T-helper 1 cell treated with Interleukin-12 subunit alpha and Interleukin-12 subunit beta and Interleukin-4 antibody, amounts not matched to agents 30 μg/mL and 1 μg/mL, for 36 hours (primary cell): ENCODE measurements around the gene PITPNB.

Source experiments
- H3K27ac Mint-ChIP-seq: one replicate; pipeline ENCODE4 v1.8.0; 2021; ENCODE audit warnings: mild to moderate bottlenecking, mixed read lengths
- H3K27me3 Mint-ChIP-seq: one replicate; pipeline ENCODE4 v1.8.0; 2021; ENCODE audit warnings: low read depth, mixed read lengths
- H3K36me3 Mint-ChIP-seq: one replicate; pipeline ENCODE4 v1.8.0; 2021; ENCODE audit warnings: low read depth, mixed read lengths
- H3K4me1 Mint-ChIP-seq: one replicate; pipeline ENCODE4 v1.8.0; 2021; ENCODE audit warnings: low read depth, mixed read lengths
- H3K4me3 Mint-ChIP-seq: one replicate; pipeline ENCODE4 v1.8.0; 2021; ENCODE audit warnings: mild to moderate bottlenecking, moderate library complexity, mixed read lengths
- H3K9me3 Mint-ChIP-seq: one replicate; pipeline ENCODE4 v1.8.0; 2021; ENCODE audit warnings: mixed read lengths

PITPNB gene

DNA sequence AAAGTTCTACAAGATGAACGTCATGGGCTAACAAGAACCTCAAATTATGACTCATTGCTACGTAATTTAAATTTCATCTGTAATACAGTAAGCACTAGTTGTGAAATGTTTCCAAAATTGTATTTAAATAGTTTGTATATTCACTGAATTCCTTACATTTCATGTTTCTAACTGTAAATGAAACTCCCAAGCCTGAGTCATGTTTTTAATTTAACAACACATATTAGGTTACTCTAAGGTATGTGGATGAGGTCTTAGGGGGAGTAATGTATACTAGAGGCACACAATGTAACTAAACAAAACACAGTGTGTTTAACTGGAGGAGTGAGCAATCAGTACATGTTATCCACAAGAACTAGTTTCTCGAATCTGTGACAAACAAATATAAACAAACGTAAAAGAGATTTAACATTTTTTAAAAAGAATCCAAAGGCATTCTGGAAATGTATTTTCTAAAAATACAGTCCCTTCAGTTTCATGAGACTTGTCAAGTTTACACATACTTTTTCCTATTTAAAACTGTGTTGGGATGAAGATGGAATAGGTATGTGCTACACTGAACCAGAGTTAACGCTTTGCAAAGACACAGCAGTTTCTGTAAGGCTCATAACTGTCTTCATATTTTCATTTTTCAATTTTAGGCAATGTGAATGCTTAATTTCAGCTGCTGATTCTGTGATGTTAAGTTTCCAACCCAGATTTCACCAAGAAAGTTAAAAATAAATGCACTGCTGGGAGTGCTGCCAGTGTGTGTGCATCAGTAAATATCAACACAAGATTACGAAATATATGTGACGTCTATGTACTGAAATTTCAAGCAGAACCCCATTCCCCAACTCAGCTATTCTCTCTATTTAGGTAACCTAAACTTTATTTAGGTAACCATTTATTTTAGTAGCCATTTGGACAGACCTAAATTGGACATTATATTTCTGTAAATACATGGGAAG lies 52.6 kb downstream of the PITPNB start:
- Mint-ChIP-seq H3K36me3 (peaks cover 30% of the 10 kb centered on the region), H3K27me3 (no peaks in the 10 kb centered on the region), H3K27ac (no peak overlapping the region), H3K9me3 (no peaks in the 10 kb centered on the region), H3K4me1 (peaks cover 39% of the 10 kb centered on the region), H3K4me3 (no peak overlapping the region)

GRCh38 chr22:27865496-27865895 lies 53.6 kb downstream of the PITPNB start:
- H3K27me3 Mint-ChIP-seq, result no peaks in the 10 kb centered on the region
- no peaks in the 10 kb centered on the region for H3K9me3 Mint-ChIP-seq
- H3K27ac Mint-ChIP-seq, result peak overlapping the region; percentile 9
- no peak overlapping the region for H3K4me3 Mint-ChIP-seq
- H3K4me1 Mint-ChIP-seq, result peaks cover 36% of the 10 kb centered on the region
- peaks cover 24% of the 10 kb centered on the region for H3K36me3 Mint-ChIP-seq

DNA sequence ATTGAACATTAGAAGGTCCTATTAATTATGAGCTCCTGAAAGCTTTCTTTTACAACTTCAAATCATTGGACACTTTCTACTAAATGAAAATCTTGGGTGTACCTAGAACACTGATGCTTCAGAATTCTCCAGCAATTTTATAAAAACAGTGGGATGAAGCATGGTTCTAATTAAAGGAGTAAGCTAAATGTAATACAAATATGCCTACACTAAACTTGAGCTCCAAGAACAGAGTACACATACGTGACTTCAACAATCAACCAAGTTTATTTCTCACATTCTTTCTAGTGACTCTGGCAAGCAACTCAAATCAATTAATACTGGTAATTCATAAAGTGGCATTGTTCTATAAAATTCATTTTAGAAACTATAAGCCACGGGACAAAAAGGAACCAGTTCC lies 55.5 kb downstream of the PITPNB start:
- no peak overlapping the region for H3K27ac Mint-ChIP-seq

GRCh38 chr22:27863001-27863400 lies 56.1 kb downstream of the PITPNB start:
- H3K27me3 Mint-ChIP-seq, result no peaks in the 10 kb centered on the region
- H3K27ac Mint-ChIP-seq, result no peak overlapping the region
- H3K4me1 Mint-ChIP-seq, result peaks cover 22% of the 10 kb centered on the region

More for the DNA sequence above, 55.5 kb downstream of the PITPNB start:
- H3K36me3 Mint-ChIP-seq, result peaks cover 22% of the 10 kb centered on the region
- H3K27me3 Mint-ChIP-seq, result no peaks in the 10 kb centered on the region
- H3K4me1 Mint-ChIP-seq, result peaks cover 26% of the 10 kb centered on the region
- H3K9me3 Mint-ChIP-seq, result no peaks in the 10 kb centered on the region
- no peak overlapping the region for H3K4me3 Mint-ChIP-seq

GRCh38 chr22:27859336-27859735 lies 59.7 kb downstream of the PITPNB start:
- H3K4me1 Mint-ChIP-seq, result peaks cover 7% of the 10 kb centered on the region
- no peak overlapping the region for H3K27ac Mint-ChIP-seq
- H3K36me3 Mint-ChIP-seq, result peaks cover 30% of the 10 kb centered on the region
- H3K9me3 Mint-ChIP-seq, result no peaks in the 10 kb centered on the region
- H3K4me3 Mint-ChIP-seq, result no peak overlapping the region
- no peaks in the 10 kb centered on the region for H3K27me3 Mint-ChIP-seq

More at GRCh38 chr22:27863001-27863400, 56.1 kb downstream of the PITPNB start:
- Mint-ChIP-seq H3K9me3 (no peaks in the 10 kb centered on the region), H3K36me3 (peaks cover 27% of the 10 kb centered on the region), H3K4me3 (no peak overlapping the region)

GRCh38 chr22:27858626-27859025 lies 60.4 kb downstream of the PITPNB start:
- H3K4me3 Mint-ChIP-seq, result no peak overlapping the region
- H3K27me3 Mint-ChIP-seq, result no peaks in the 10 kb centered on the region
- no peaks in the 10 kb centered on the region for H3K9me3 Mint-ChIP-seq
- no peak overlapping the region for H3K27ac Mint-ChIP-seq
- peaks cover 10% of the 10 kb centered on the region for H3K4me1 Mint-ChIP-seq
- peaks cover 36% of the 10 kb centered on the region for H3K36me3 Mint-ChIP-seq

- Mint-ChIP-seq H3K36me3 (peaks cover 42% of the 10 kb centered on the region), H3K27ac (no peak overlapping the region), H3K4me3 (no peak overlapping the region), H3K4me1 (peaks cover 8% of the 10 kb centered on the region), H3K27me3 (no peaks in the 10 kb centered on the region), H3K9me3 (no peaks in the 10 kb centered on the region)
Measured at GRCh38 chr22:27857443-27857842, 61.6 kb downstream of the PITPNB start.

GRCh38 chr22:27856386-27856785 lies 62.7 kb downstream of the PITPNB start:
- Mint-ChIP-seq H3K27me3 (no peaks in the 10 kb centered on the region), H3K27ac (no peak overlapping the region), H3K4me1 (peaks cover 6% of the 10 kb centered on the region), H3K4me3 (no peak overlapping the region), H3K36me3 (peaks cover 45% of the 10 kb centered on the region), H3K9me3 (no peaks in the 10 kb centered on the region)

DNA sequence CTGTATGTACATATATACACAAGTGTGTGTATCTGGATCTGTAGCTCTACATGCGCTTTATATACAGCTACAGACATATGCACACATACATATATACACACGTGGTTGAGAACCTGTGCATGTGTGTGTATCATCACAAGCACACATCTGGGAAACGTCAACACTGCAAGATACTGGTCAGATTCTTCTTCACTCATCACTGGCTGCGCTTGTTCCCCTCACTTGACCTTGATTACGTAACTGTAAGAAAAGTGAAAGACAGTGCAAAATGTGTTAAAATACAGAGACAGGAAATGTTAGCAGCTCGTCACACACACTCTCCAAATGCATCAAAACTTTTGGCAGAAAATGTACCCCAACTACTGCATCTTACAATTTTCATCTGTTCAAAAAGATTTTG lies 65.6 kb downstream of the PITPNB start:
- peaks cover 15% of the 10 kb centered on the region for H3K4me1 Mint-ChIP-seq
- H3K36me3 Mint-ChIP-seq, result peaks cover 53% of the 10 kb centered on the region
- no peaks in the 10 kb centered on the region for H3K9me3 Mint-ChIP-seq
- H3K27me3 Mint-ChIP-seq, result no peaks in the 10 kb centered on the region
- H3K27ac Mint-ChIP-seq, result no peak overlapping the region
- H3K4me3 Mint-ChIP-seq, result no peak overlapping the region

DNA sequence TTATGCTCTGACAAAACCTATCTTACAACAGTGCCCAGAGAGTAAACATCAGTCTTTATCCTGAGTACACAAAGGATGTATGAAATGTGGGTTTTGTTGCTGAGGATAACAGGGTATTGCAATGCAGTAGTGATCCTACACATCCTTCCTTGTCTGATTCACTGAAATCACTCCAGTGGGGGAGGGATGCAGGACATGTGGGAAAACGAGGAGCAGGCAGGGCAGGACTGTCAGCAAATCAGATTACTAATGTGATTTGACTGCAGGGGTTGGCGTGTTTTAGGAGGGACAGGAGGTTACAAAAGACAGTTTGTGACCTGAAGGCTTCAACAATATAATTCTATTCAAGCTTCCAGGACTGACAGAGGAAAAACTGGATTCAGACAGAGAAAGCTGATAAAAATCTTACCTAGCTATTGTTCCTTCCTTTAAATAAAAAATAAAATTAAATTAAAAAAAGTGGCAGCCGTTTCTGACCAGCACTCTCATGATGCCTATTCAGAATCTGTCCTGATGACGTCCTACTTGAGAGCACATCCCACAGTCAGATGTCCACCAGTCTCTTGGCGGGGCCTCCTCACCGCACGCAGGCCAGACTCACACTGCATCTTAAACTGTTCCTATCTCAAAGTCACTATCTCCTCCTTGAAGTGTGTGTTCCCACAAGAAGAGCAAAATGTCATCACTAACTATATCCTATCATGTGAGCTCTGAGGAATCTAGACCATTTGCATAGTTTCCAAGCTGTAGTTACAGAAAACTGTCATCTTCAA lies 66.9 kb downstream of the PITPNB start:
- H3K9me3 Mint-ChIP-seq, result no peaks in the 10 kb centered on the region
- H3K36me3 Mint-ChIP-seq, result peaks cover 46% of the 10 kb centered on the region
- H3K4me1 Mint-ChIP-seq, result peaks cover 15% of the 10 kb centered on the region
- H3K27ac Mint-ChIP-seq, result peak overlapping the region; percentile 55
- no peaks in the 10 kb centered on the region for H3K27me3 Mint-ChIP-seq
- H3K4me3 Mint-ChIP-seq, result no peak overlapping the region

GRCh38 chr22:27850000-27850521 lies 69.0 kb downstream of the PITPNB start:
- peaks cover 15% of the 10 kb centered on the region for H3K4me1 Mint-ChIP-seq
- no peaks in the 10 kb centered on the region for H3K27me3 Mint-ChIP-seq
- H3K9me3 Mint-ChIP-seq, result no peaks in the 10 kb centered on the region
- no peak overlapping the region for H3K27ac Mint-ChIP-seq
- H3K4me3 Mint-ChIP-seq, result no peak overlapping the region
- peaks cover 40% of the 10 kb centered on the region for H3K36me3 Mint-ChIP-seq

DNA sequence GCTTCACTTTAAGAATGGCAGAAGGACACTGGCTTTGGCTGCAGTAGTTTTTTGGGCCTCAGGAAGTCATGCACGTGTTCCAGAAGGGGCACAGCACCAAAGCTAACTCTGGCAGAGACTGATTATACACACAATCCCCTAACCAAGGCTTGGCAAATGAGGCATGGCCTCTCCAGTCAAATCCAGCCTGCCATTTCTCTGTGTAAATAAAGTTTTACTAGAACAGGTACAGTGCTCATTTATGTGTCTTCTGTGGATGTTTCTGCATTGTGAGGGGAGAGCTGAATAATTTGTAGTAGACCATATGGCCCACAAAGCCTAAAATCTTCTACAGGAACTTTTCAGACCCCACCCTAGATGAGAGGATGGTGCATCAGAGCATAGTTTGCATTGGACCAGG lies 71.1 kb downstream of the PITPNB start:
- peaks cover 13% of the 10 kb centered on the region for H3K4me1 Mint-ChIP-seq
- peaks cover 30% of the 10 kb centered on the region for H3K36me3 Mint-ChIP-seq
- H3K4me3 Mint-ChIP-seq, result no peak overlapping the region
- no peaks in the 10 kb centered on the region for H3K27me3 Mint-ChIP-seq
- no peak overlapping the region for H3K27ac Mint-ChIP-seq
- H3K9me3 Mint-ChIP-seq, result no peaks in the 10 kb centered on the region

- Mint-ChIP-seq H3K27ac (no peak overlapping the region), H3K9me3 (no peaks in the 10 kb centered on the region), H3K4me1 (peaks cover 11% of the 10 kb centered on the region), H3K27me3 (no peaks in the 10 kb centered on the region), H3K4me3 (no peak overlapping the region), H3K36me3 (peaks cover 29% of the 10 kb centered on the region)
Measured at GRCh38 chr22:27846910-27847309, 72.1 kb downstream of the PITPNB start.

- Mint-ChIP-seq H3K9me3 (no peaks in the 10 kb centered on the region), H3K4me3 (no peak overlapping the region), H3K36me3 (peaks cover 30% of the 10 kb centered on the region), H3K27me3 (no peaks in the 10 kb centered on the region), H3K4me1 (peaks cover 11% of the 10 kb centered on the region), H3K27ac (no peak overlapping the region)
Measured at GRCh38 chr22:27846248-27846757, 72.8 kb downstream of the PITPNB start.
